Upper lobe of left lung (tissue), 6 donors: ENCODE results near the gene IDUA. TPM values are rescaled to one million over a fixed set of nuclear protein-coding genes. Genes with fewer than 3 reads are reported as not detected.
A peak's percentile ranks its signal among the peaks of the same experiment; 100 is the strongest.
"Not testable (repeated sequence)": the region's sequence is repeated elsewhere in the genome, so short reads cannot be mapped to it uniquely, and the experiment has no call there.

Experiments
- ATAC-seq, 2 donors: fragments of 200-7000 bp; cut with Tn5 transposase; one replicate each; pipeline ENCODE4 v1.9.1; 2022; ENCODE audit warnings: mild to moderate bottlenecking in 2 of 2, moderate library complexity in 2 of 2; ENCODE audit not compliant: low FRiP score in 2 of 2
- DNase-seq, 2 donors: peaks; one replicate each; pipeline ENCODE4 v3.0.0-alpha.2; 2019 to 2020
- H3K27ac ChIP-seq, 4 donors: fragments of 200-600 bp; sonication (generic); one replicate each; pipeline ENCODE4 v1.5.1; 2016 to 2019
- H3K27me3 ChIP-seq, 4 donors: fragments of 200-600 bp; sonication (generic); one replicate each; pipeline ENCODE4 v1.5.1; 2017 to 2019
- H3K36me3 ChIP-seq, 4 donors: fragments of 200-600 bp; sonication (generic); one replicate each; pipeline ENCODE4 v1.5.1; 2016 to 2019
- H3K4me1 ChIP-seq, 4 donors: fragments of 200-600 bp; sonication (generic); one replicate each; pipeline ENCODE4 v1.5.1; 2018 to 2019
- H3K4me3 ChIP-seq, 4 donors: fragments of 200-600 bp; sonication (generic); one replicate each; pipeline ENCODE4 v1.5.1; 2017 to 2019; ENCODE audit warnings: mild to moderate bottlenecking in 2 of 4, moderate library complexity in 1 of 4
- H3K9me3 ChIP-seq, 4 donors: fragments of 200-600 bp; sonication (generic); one replicate each; pipeline ENCODE4 v1.5.1; 2018 to 2019
- CTCF ChIP-seq, 6 experiments: fragments of 450-650 bp in 4 of 6; fragments of 200-600 bp in 2 of 6; sonication (generic) in 2 of 6; IDR thresholded peaks; one replicate each; pipeline ENCODE4 v1.5.1; 2016 to 2019; ENCODE audit warnings: antibody characterized with exemption in 6 of 6
- EP300 ChIP-seq, 4 donors: sonication (generic); formaldehyde crosslinking; IDR thresholded peaks; one replicate each; pipeline ENCODE4 v1.5.1; 2017; ENCODE audit warnings: antibody characterized with exemption in 4 of 4, control low read depth in 2 of 4
- POLR2A ChIP-seq, 4 donors: fragments of 450-650 bp; IDR thresholded peaks; one replicate each; pipeline ENCODE4 v1.5.1; 2016 to 2017; ENCODE audit warnings: antibody characterized with exemption in 4 of 4, mild to moderate bottlenecking in 2 of 4
- POLR2AphosphoS5 ChIP-seq, 2 donors: sonication (generic); formaldehyde crosslinking; IDR thresholded peaks; one replicate each; pipeline ENCODE4 v1.5.1; 2017; ENCODE audit warnings: antibody characterized with exemption in 2 of 2
- WGBS, 2 donors: methylation state at CpG; one replicate each; pipeline ENCODE4 v1.1.5; 2017 to 2018; 5-methylcytosine and 5-hydroxymethylcytosine counted together
- total RNA-seq, 6 donors: library from RNA; depleted of rRNA in 4 of 6; stranded (reverse); fragments of >200 nt in 4 of 6; gene quantifications; one replicate each; pipeline versions ENCODE4 v1.1.0 to v1.2.1, GENCODE V29; 2016 to 2021
- donor health status: DM: no; HTN: no; CAD: no; lungs with moderate emphysema.
- donor health status: DM: no; HTN: yes; CAD: no; lungs with severe emphysema.

Gene IDUA
- total RNA-seq, 6 donors from 2014 or later = 13.5 to 152 (median 55.9) TPM

- no peak overlapping the region for H3K4me3 ChIP-seq
- H3K36me3 ChIP-seq = no peaks in the 10 kb centered on the region
- TF ChIP-seq CTCF (IDR thresholded peaks at IDR 0.05) = no peak
- TF ChIP-seq EP300 (IDR thresholded peaks at IDR 0.05) = no peak
- no peak for TF ChIP-seq POLR2A (IDR thresholded peaks at IDR 0.05)
- TF ChIP-seq POLR2AphosphoS5 (IDR thresholded peaks at IDR 0.05) = no peak
- peaks cover 0 to 10% (median 7%) of the 10 kb centered on the region in 4 donors for H3K27me3 ChIP-seq
- ATAC-seq (no peak), DNase-seq (peak in 1 of 2 donors; percentile 67)
- no peak overlapping the region for H3K27ac ChIP-seq
- no peaks in the 10 kb centered on the region for H3K9me3 ChIP-seq
- H3K4me1 ChIP-seq = peaks cover 28 to 44% (median 35%) of the 10 kb centered on the region in 4 donors
- 77 to 83% methylated on average over 3 to 14 of the region's 14 CpGs for WGBS, 2 donors
These were observed 58.4 kb downstream of the IDUA start for GRCh38 chr4:1045193-1045594.

- H3K4me3 ChIP-seq = no peak overlapping the region
- peak in 1 of 2 donors; percentile 69 for DNase-seq
- H3K27ac ChIP-seq = no peak overlapping the region
These were observed 58.9 kb downstream of the IDUA start for GRCh38 chr4:1045595-1046201.

GRCh38 chr4:1046581-1047011 is 59.8 kb downstream of the IDUA start:
- ATAC-seq = peak in 1 of 2 donors; percentile 42
- peak overlapping the region in 3 of 4 donors; percentile 13 to 28 (median 21) for H3K4me3 ChIP-seq
- H3K27me3 ChIP-seq = not testable (repeated sequence)

More at GRCh38 chr4:1045595-1046201, 58.9 kb downstream of the IDUA start:
- Histone ChIP-seq H3K27me3 (peaks cover 0 to 10% (median 7%) of the 10 kb centered on the region in 4 donors), H3K4me1 (peaks cover 28 to 45% (median 35%) of the 10 kb centered on the region in 4 donors), H3K9me3 (no peaks in the 10 kb centered on the region), H3K36me3 (no peaks in the 10 kb centered on the region)
- WGBS, 2 donors = 73 to 83% methylated on average over 21 to 27 of the region's 36 CpGs
- no peak for TF ChIP-seq POLR2AphosphoS5 (IDR thresholded peaks at IDR 0.05)
- ATAC-seq = no peak

GRCh38 chr4:1047106-1047975 is 60.5 kb downstream of the IDUA start:
- no peaks in the 10 kb centered on the region for H3K36me3 ChIP-seq
- peak overlapping the region in 3 of 4 donors; percentile 13 to 28 (median 21) for H3K4me3 ChIP-seq
- ATAC-seq = no peak
- DNase-seq = peak in 1 of 2 donors; percentile 85
- peaks cover 25 to 36% (median 27%) of the 10 kb centered on the region in 4 donors for H3K4me1 ChIP-seq
- H3K27me3 ChIP-seq = peaks cover 0 to 10% (median 8%) of the 10 kb centered on the region in 4 donors
- no peaks in the 10 kb centered on the region for H3K9me3 ChIP-seq
- no peak for TF ChIP-seq POLR2AphosphoS5 (IDR thresholded peaks at IDR 0.05)
- TF ChIP-seq CTCF (IDR thresholded peaks at IDR 0.05) = no peak
- TF ChIP-seq POLR2A (IDR thresholded peaks at IDR 0.05) = no peak
- no peak for TF ChIP-seq EP300 (IDR thresholded peaks at IDR 0.05)
- H3K27ac ChIP-seq = peak overlapping the region in 3 of 4 donors; percentile 5 to 54 (median 42)
- WGBS, 2 donors = 48 to 49% methylated on average over 17 to 35 of the region's 41 CpGs

More at GRCh38 chr4:1046581-1047011, 59.8 kb downstream of the IDUA start:
- peak in 1 of 2 donors; percentile 89 for DNase-seq
- WGBS, 2 donors = 12 to 27% methylated on average over 24 of the region's 29 CpGs
- not testable (repeated sequence) for H3K9me3 ChIP-seq, H3K36me3 ChIP-seq
- Histone ChIP-seq H3K27ac (peak overlapping the region in 1 of 4 donors; percentile 54), H3K4me1 (peaks cover 25 to 41% (median 30%) of the 10 kb centered on the region in 4 donors)

- TF ChIP-seq EP300 (IDR thresholded peaks at IDR 0.05) (no peak), POLR2A (IDR thresholded peaks at IDR 0.05) (no peak), POLR2AphosphoS5 (IDR thresholded peaks at IDR 0.05) (no peak), CTCF (IDR thresholded peaks at IDR 0.05) (no peak)
- Histone ChIP-seq H3K36me3 (no peaks in the 10 kb centered on the region), H3K9me3 (no peaks in the 10 kb centered on the region), H3K4me1 (peaks cover 23 to 38% (median 28%) of the 10 kb centered on the region in 4 donors), H3K27ac (peak overlapping the region in 3 of 4 donors; percentile 5 to 54 (median 42)), H3K4me3 (peak overlapping the region in 1 of 4 donors; percentile 28), H3K27me3 (peaks cover 0 to 10% (median 8%) of the 10 kb centered on the region in 4 donors)
- WGBS, 2 donors = 78 to 85% methylated on average over 23 to 34 of the region's 34 CpGs
- ATAC-seq (no peak), DNase-seq (peak in 1 of 2 donors; percentile 75)
These were observed 61.3 kb downstream of the IDUA start for GRCh38 chr4:1047976-1048772.
